NCI-H2196 treated with DMSO at 0.1 percent for 48 hours (cell line): ENCODE data around the gene CHD9.
"Not testable (repeated sequence)": the region's sequence is repeated elsewhere in the genome, so short reads cannot be mapped to it uniquely, and the experiment has no call there.

Experiments used
- DNase-seq: peaks from one replicate; lab custom pipeline; 2025; ENCODE audit not compliant: unreplicated experiment; lab: John Stamatoyannopoulos, UW

Gene CHD9, protein sequence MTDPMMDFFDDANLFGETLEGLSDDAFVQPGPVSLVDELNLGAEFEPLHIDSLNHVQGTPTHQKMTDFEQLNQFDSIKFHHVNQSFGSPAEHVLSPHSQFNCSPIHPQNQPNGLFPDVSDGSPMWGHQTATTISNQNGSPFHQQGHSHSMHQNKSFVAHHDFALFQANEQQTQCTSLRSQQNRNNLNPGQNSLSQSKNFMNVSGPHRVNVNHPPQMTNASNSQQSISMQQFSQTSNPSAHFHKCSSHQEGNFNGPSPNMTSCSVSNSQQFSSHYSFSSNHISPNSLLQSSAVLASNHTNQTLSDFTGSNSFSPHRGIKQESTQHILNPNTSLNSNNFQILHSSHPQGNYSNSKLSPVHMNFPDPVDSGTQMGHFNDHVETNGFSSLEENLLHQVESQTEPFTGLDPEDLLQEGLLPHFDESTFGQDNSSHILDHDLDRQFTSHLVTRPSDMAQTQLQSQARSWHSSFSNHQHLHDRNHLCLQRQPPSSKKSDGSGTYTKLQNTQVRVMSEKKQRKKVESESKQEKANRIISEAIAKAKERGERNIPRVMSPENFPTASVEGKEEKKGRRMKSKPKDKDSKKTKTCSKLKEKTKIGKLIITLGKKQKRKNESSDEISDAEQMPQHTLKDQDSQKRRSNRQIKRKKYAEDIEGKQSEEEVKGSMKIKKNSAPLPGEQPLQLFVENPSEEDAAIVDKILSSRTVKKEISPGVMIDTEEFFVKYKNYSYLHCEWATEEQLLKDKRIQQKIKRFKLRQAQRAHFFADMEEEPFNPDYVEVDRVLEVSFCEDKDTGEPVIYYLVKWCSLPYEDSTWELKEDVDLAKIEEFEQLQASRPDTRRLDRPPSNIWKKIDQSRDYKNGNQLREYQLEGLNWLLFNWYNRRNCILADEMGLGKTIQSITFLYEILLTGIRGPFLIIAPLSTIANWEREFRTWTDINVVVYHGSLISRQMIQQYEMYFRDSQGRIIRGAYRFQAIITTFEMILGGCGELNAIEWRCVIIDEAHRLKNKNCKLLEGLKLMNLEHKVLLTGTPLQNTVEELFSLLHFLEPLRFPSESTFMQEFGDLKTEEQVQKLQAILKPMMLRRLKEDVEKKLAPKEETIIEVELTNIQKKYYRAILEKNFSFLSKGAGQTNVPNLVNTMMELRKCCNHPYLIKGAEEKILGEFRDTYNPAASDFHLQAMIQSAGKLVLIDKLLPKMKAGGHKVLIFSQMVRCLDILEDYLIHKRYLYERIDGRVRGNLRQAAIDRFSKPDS (N-terminal part only)

DNA sequence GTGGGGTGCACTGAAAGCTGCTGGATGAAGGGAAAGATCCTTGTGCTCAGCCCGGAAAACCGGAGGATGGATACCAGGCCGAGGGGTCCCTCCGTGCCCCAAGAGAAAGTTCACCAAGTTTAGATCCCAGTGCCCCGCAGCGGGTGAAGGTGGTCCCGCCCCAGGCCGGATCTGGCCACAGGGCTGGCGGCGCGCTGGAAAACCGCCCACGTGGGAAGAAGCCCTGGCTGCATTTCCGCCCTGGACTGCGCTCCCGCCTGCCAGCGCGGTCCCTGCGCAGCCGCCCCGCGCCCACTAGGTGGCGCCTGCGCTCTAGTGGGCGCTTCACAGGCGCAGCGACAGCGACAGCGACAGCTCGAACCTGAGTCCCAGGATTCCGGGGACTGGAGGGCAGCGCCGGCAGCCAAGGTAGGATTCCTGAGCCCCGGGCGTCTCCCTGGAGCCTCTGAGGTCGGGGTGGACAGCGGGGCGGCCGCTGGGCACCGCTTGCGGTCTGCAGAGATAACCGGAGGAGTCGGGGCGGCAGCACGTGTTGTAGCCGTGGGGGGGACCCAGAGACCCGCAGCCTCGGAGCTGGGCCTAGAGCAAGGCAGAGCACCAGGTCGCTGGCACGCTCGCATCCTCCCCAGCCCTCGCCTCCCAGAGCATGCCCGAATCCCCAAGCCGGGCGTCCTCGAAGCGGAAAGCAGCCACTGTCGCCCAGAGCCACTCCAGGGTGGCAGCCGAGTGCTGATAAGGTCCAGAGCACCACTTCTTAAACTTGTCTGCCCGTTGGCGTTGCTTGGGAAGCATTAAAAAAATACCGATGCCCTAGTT lies at the start of gene CHD9:
TSS of gene CHD9 (plus strand) at position 322 of the 816 bp plus-strand sequence. CDS start 101,099 bp downstream, outside the sequence.
- DNase-seq: peak; percentile 58

DNA sequence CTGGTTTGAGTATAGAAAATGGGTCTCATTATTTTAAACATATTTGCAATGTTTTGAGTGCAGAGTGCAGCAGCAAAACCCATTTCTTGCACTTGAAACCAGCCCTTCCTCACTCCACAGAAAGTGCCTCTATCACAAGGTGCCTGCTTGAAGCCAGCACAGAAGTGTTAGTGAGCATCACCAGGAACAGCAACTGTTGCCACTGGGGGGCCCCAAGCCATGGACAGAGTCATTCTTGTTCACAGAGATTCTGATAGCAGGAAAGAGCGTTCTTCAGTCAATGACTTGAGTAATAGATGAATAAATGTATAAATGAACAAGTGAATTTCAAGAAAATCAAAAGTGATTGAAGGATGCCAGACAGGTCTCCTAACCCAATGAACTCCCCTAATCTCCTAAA lies 47.7 kb upstream of the CHD9 start:
- no peak for DNase-seq

DNA sequence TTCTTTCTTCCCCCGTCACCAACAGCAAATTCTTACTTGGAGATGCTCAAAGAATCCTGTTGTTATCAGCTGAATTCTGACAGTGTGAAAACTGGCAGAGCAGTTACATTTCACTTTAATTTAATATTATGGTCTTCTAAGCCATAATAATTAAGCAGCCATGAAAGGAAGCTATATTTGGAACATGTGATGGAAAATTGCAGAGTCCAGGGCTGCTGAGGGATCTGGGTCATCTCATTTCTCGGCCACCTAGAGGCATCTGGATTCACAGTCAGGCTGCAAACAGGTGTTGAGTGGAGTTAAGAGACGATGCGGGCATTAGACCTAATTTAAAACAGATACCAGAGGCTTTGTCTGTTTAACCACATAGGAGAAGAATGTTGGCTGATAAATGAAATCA lies 40.5 kb upstream of the CHD9 start:
- no peak for DNase-seq

DNA sequence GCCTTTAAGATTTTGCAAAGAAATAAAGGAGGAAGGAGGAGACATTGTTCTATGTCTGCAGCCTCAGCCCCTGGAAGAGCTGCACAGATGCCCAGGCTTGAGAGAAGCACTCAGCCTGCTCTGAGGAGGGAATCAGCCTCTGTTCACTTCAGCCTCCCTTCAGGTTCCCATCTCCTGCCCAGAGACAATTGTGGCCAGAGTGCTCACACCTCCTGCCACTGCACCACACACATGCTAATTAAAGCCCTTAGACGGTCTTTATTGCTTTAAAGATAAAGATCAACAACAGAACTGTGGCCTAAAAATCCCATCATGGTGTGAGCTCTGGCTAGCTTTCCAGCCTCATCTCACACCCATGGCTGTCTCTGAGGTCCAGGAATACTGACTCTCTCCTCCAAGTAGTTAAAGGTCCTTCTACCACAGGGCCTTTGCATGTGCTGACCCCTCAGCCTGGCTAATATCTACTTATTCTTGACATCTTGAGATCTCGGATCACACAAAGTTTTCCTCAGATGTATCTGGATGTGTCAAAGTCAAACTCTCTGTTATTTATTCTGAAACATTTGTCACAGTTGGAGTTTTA lies 35.9 kb upstream of the CHD9 start:
- DNase-seq: no peak

DNA sequence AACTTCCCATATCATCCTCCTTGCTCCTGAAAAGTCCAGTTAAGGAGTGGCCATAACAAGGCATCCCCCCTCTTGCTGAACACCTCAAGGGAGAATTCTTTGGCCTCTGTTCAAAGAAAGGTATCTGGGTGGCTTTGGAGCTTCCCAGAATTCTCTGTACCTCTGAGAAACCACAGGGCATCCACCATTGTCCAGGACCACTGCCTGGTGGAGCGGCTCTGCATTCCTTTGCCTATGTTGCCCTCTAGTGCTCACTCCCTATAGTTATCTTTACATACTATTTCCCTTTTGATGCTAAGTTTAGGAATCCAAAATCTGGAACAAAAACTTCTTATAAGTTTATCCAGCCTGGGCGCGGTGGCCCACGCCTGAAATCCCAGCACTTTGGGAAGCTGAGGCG lies 32.4 kb upstream of the CHD9 start:
- DNase-seq: peak; percentile 10

DNA sequence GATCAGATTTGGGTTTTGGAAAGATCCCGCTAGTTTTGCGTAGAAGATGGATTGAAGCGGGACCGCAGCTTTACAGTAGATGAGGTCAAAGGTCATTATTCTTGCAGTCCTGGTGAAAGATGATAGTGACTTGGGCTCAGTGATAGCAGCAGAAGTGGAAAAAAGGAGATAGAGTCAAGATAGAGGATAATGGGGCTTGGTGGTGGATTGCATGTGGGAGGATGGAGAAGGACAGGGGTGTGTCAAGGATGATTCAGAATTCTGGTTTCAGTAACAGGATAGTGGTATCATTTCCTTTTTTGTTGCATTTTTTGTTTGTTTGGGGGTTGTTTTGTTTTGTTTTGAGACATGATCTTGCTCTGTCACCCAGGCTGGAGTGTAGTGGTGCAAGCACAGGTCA lies 30.7 kb upstream of the CHD9 start:
- DNase-seq: no peak

DNA sequence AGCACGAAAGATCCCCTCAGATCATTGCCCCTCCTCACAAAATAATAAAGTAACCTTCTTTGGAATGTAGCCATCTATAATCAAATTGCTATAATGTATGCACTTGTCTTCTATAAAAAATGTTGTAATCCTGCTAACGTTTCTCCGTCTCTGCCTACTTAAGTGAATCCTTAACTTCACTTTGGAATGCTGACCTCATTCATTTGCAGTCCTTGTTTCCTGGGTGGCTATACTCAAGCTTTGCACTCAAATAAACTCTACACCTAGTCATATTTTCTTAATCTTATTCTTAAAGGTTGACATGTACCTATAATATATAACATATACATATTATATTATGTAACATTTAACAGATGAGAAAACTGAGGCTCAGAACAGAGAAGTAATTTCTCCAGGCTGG lies 24.8 kb upstream of the CHD9 start:
- no peak for DNase-seq

DNA sequence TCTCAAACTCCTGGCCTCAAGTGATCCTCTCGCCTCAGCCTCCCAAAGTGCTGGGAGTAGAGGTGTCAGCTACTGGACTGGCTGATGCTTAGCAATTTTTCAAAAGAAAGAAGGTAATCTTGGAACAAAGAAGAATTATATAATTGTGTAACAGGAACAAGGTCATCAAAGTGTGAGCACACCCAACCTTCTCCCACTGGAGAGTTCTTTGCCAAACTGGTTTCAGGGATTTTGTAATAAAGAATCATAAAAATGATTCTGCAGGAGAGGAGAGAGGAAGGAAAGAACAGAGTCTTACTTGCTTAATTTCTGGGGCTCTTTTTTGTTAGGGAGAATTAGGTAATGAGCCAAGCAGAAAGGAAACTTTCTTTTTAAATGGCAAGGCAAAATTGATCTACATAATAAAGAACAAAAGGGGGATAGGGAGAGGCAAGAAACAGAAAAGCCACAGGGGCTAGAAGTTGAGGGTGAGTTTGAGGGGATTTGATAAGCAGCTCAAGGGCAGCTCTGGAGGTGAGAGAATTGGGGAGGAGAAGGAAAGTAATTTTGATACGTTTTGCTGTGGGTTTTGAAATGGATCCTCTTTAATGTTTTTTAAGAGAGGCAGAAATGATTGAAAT lies 23.4 kb upstream of the CHD9 start:
- no peak for DNase-seq

DNA sequence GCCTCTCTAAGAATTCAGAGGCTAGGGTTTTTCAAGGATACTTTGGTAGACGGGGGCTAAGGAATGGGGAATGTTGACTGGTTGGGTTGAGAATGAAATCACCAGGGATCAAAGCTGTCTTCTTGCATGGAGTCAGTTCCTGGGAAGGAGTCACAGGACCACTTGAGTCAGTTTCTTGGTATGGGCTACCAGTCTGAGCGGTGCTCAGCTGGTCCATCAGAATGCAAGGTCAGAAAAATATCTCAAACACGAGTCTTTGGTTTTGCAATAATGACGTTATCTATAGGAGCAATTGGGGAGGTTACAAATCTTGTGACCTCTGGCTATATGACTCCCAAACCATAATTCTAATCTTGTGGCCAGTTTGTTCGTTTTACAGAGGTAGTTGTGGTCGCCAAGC lies 20.5 kb upstream of the CHD9 start:
- DNase-seq: no peak

DNA sequence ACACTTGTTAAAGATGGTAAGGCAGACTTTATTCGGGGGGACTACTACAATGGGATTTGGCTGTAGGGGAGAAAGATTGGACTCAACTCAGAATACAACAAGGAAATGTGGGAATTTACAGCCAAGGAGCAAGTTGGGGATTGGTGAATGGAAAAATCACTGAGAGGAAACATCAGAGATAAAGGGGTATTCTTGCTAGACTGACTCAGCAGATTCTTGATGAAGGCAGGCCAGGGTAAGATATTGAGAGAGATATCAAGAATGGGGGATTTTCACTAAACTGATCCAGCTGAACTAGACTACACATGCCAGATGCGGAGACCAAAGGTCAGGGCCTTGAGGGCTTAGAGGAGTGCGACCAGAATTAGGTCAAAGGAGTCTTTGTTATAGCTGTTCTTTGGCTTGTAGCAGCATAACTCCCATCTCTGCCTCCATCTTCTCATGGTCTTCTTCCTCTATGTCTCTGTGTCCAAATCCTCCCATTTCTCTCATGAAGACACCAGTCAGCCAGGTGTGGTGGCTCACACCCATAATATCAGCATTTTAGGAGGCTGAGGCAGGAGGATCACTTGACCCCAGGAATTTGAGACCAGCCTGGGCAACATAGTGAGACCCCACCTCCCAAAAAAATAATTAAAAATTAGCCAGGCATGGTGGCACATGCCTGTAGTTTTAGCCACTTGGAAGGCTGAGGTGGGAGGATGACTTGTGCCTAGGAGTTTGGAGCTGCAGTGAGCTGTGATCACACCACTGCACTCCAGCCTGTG lies 19.4 kb upstream of the CHD9 start:
- DNase-seq: no peak

DNA sequence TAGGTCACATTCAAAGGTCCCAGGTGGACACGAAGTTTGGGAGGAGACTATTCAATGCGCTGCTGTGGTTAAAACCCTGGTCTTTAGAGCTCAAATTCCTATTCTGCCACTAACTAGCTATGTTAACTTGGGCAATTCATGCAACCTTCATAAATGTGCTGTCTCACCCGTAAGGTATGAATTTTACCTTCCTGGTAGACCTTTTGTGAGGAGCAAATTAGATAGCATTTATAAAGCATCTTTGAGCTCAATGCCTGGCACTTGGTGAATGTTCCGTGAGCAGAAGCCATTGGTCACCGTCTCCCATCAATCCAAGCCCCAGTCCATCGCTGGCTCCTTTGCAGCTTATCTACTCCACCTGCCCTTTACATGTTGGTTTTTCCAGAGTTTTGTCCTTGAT lies 18.7 kb upstream of the CHD9 start:
- no peak for DNase-seq

DNA sequence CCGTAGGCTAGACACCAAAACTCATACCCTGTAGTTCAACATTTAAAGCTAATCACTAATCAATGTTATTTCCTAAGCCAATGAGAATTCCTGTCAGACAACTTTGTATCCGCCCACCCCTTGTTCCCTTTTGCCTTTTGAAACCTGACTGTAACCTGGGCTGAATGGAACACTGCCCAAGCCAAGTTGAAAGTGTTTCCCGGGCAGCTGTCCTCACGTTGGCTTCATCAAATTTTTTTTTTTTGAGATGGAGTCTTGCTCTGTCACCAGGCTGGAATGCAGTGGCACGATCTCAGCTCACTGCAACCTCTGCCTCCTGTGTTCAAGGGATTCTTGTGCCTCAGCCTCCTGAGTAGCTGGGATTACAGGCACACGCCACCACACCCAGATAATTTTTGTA lies 18.1 kb upstream of the CHD9 start:
- not testable (repeated sequence) for DNase-seq

DNA sequence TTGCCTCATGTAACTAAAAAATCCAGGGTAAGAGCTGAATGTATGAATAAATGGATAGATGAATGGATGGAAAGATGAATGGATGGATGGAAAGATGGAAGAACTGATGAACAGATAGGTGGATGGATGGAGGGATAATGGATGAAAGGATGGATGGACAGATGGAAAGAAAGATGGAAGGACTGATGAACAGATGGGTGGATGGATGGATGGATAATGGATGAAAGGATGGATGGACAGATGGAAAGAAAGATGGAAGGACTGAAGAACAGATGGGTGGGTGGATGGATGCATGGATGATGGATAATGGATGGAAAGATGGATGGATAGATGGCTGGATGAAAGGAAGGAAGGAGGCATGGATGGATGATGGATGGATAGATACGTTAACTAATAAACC lies 14.0 kb upstream of the CHD9 start:
- no peak for DNase-seq

DNA sequence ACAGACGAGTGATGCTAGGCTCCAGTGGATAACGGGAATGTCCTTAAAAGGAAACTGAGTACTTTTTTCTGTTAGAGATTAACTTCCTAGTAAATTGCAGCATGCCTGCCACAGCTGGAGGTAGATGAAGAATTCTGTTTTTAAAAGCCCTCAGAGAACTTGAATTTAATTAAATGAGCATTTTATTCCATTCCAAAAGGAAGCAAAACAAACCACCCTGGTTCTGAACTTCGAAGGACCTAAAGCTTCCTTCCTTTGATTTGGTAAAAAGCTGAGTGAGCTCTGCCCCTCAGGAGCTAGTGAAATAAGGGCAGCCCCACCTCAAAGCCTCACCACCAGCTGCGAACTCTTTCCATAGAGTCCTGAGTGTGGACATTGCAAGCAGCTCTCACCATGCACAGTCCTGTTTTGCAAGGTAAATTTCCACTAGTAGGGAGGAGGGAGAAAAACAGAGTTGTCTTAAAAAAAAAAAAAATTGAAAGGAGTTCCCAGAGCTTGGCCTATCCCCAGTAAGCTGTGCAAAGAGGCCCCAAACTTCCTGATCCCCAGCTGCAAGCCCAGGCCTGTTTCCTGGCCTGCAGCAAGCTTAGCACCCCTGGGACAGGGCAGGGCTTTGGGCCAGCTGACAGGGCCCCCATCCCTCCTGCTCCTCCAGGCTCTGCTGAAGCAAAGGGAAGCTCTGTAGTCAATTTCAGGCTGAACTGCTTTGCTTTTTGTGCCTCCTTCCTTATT lies 13.3 kb upstream of the CHD9 start:
- no peak for DNase-seq

DNA sequence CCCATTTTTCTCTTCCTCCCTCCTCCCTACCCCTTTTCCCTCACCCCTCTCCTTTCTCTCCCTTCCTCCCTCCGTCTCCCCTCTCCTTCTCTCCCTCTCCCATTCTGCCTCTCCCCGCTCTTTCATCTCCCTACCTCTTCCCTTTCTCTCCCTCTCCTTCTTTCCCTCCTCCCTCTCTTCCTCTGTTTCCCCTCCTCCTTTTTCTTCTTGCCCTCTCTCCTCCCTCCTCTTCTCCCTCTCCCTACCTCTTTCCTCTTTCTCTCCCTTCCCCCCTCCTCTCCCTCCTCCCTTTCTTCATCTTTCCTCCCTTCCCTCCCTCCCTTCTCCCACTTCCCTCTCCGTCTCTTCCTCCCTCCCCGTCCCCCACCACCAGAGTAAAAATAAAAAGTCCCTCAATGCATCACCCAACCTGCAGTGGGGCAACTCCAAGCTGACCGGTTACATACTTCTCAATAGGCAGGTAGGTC lies 12.5 kb upstream of the CHD9 start:
- no peak for DNase-seq

DNA sequence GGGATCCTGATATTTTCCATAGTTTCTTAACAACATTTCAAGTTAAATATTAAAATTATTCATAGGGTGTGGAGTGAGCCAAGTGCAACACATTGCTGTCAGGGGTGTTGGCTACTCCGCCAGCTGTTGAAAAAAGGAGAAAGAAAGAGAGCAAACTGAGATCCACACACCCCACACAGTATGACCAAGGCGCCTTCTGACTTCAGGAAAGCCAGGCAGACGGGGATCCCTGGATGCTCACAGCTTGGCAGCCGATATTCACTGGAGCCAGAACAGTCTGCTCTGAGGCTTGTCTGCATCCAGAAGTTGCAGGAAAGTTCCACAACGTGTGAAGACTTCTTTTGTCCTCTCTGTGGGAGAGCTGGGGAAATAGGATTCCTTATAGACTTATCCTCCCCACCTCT lies 11.4 kb upstream of the CHD9 start:
- no peak for DNase-seq

DNA sequence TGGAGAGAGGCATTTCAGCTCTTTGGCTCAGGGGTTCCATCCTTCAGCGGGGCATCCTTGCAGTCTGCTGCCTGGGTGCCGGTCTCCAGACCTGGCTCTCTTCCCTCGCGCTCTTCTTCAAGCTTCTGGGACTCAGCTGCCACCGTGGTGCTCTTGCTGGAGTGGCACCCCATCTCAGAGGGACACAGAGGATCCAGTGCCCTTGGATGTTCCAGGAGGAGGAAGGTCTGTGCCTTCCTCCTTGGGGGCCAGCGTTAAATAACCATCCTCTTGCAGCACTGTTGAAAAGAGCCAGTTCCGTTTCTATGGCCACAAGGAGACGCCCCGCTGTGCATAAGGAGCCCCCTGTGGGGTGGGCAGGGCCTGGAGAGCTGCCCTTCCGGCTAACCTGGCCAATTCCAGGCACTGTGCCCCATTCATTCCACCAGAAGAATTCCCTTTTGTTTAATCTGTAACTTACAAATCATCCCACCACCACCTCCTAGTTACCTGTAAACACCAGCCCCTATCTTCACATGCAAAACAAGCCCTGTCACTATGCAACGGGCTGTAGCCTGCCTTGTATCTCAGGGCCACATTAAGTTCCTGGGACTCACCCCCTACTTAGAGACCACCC lies 10.7 kb upstream of the CHD9 start:
- no peak for DNase-seq
